Activated CD8-positive, alpha-beta memory T cell treated with anti-CD3 and anti-CD28 coated beads, Interleukin-2, amount 10 ng/mL, durations not matched to agents 7 days and 5 days (primary cell): ENCODE results near the gene SDR39U1. TPM values are rescaled to one million over a fixed set of nuclear protein-coding genes. Genes with fewer than 3 reads are reported as not detected.
A peak's percentile ranks its signal among the peaks of the same experiment; 100 is the strongest.

Experiments used
- ATAC-seq: fragments of 150-1000 bp; cut with Tn5 transposase; one replicate; pipeline ENCODE4 v1.10.0; 2021; ENCODE audit warnings: moderate library complexity
- CTCF ChIA-PET: fragments of 350-600 bp; sonication (Branson Sonifier 250); formaldehyde crosslinking; loops from one replicate; lab custom pipeline; 2021; ENCODE audit warnings: antibody characterized with exemption; lab: Charles Lee
- DNase-seq: peaks from one replicate; pipeline ENCODE4 v3.0.0-alpha.2; 2020
- H3K27ac Mint-ChIP-seq: one replicate; pipeline ENCODE4 v1.8.0; 2021; ENCODE audit warnings: mild to moderate bottlenecking, mixed read lengths
- H3K27me3 Mint-ChIP-seq: one replicate; pipeline ENCODE4 v1.8.0; 2021; ENCODE audit warnings: mixed read lengths
- H3K36me3 Mint-ChIP-seq: one replicate; pipeline ENCODE4 v1.8.0; 2021; ENCODE audit warnings: mild to moderate bottlenecking, mixed read lengths
- H3K4me1 Mint-ChIP-seq: one replicate; pipeline ENCODE4 v1.8.0; 2021; ENCODE audit warnings: mixed read lengths
- H3K4me3 Mint-ChIP-seq: one replicate; pipeline ENCODE4 v1.8.0; 2021; ENCODE audit warnings: mild to moderate bottlenecking, moderate library complexity, mixed read lengths
- H3K9me3 Mint-ChIP-seq: one replicate; pipeline ENCODE4 v1.8.0; 2022; ENCODE audit warnings: low read depth, mixed read lengths
- total RNA-seq, 2 experiments: library from RNA; stranded (reverse); gene quantifications; one replicate each; pipeline ENCODE4 v1.2.3, GENCODE V29; 2021

Gene SDR39U1
- total RNA-seq, 2 experiments from 2014 or later = 45.6 to 45.9 TPM

- Mint-ChIP-seq H3K4me1 (peaks cover 48% of the 10 kb centered on the region), H3K36me3 (peaks cover 21% of the 10 kb centered on the region), H3K27ac (peak overlapping the region; percentile 96), H3K4me3 (peak overlapping the region; percentile 89), H3K27me3 (no peaks in the 10 kb centered on the region), H3K9me3 (no peaks in the 10 kb centered on the region)
- DNase-seq = peak; percentile 95
- CTCF ChIA-PET = interaction anchor here (0.6 to 16.8 kb wide), 54 partner anchors 9 to 1842 kb away, joined by 3 to 854 read pairs (median 4); partner anchors contain the start of genes ADCY4, CHMP4A, CIDEB and DCAF11
- peak; percentile 62 for ATAC-seq
Measured at GRCh38 chr14:24431569-24432258, 10.9 kb downstream of the SDR39U1 start.

- peak; percentile 34 for ATAC-seq
- DNase-seq = peak; percentile 74
- H3K36me3 Mint-ChIP-seq = peaks cover 18% of the 10 kb centered on the region
- H3K9me3 Mint-ChIP-seq = no peaks in the 10 kb centered on the region
- H3K4me3 Mint-ChIP-seq = peak overlapping the region; percentile 89
- H3K4me1 Mint-ChIP-seq = peaks cover 48% of the 10 kb centered on the region
- no peaks in the 10 kb centered on the region for H3K27me3 Mint-ChIP-seq
- CTCF ChIA-PET = interaction anchor here (0.6 to 16.8 kb wide), 55 partner anchors 8 to 1841 kb away, joined by 3 to 854 read pairs (median 4); partner anchors contain the start of genes ADCY4, CHMP4A, CIDEB and DCAF11
- H3K27ac Mint-ChIP-seq = peak overlapping the region; percentile 96
Measured at GRCh38 chr14:24430682-24431568, 11.7 kb downstream of the SDR39U1 start.

- H3K4me3 Mint-ChIP-seq = peak overlapping the region; percentile 89
- peaks cover 20% of the 10 kb centered on the region for H3K36me3 Mint-ChIP-seq
- DNase-seq = peak; percentile 74
- no peaks in the 10 kb centered on the region for H3K9me3 Mint-ChIP-seq
- CTCF ChIA-PET = interaction anchor here (0.7 to 16.8 kb wide), 22 partner anchors 11 to 316 kb away, joined by 3 to 854 read pairs (median 11); partner anchors contain the start of genes ADCY4, CHMP4A, CIDEB and DCAF11
- no peaks in the 10 kb centered on the region for H3K27me3 Mint-ChIP-seq
- H3K4me1 Mint-ChIP-seq = peaks cover 53% of the 10 kb centered on the region
- peak; percentile 69 for ATAC-seq
- H3K27ac Mint-ChIP-seq = peak overlapping the region; percentile 96
Measured at GRCh38 chr14:24430143-24430681, 12.4 kb downstream of the SDR39U1 start.

DNA sequence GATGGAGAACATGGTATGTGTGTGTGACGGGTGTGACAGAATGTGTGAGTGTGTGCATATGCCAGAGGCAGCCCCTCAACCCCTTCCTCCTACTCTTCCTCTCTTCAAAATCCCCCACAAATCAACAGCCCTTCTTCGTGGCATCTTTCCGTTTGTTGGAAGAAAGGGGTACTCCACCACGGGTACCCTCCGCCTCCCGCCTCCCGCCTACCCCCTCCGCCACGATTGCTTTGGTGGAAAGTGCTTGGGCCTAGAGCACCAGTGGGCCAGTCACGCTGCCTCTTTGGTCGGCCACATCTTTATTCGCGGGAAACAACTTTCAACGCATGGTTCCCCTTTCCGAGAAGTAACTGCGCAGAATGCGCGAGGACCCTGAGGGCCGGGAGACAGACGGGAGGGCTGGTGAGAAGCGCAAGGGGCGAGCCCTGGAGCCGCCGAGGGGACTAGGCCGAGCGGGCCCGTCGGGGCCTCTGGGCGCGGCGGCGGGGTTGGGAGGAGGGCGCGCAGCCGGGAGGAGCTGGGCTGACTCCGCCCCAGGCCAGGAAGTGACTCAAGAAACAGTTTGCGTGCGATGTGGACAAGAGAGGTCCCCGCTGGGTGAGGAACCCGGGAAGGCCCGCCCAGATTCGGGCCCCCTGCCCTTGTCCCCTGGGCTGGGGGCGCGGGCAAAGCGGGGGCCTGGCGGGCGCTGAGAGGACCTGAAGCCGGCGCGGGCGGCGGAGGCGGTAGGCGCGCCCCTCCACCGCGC, 13.0 kb downstream of the SDR39U1 start, which contains the start of the genes CBLN3 and KHNYN:
Gene CBLN3, minus strand, starts transcription at position 274 of the 748 bp plus-strand sequence. CDS start 614 bp downstream, outside the sequence.
Gene KHNYN, plus strand, starts transcription at position 560 of the 748 bp plus-strand sequence. CDS start 777 bp downstream, outside the sequence.
- Mint-ChIP-seq H3K27me3 (no peaks in the 10 kb centered on the region), H3K9me3 (no peaks in the 10 kb centered on the region), H3K36me3 (peaks cover 21% of the 10 kb centered on the region), H3K4me3 (peak within 1 kb of the TSS; percentile 89), H3K4me1 (peaks cover 54% of the 10 kb centered on the region), H3K27ac (peak within 1 kb of the TSS; percentile 97)
- CTCF ChIA-PET = interaction anchor here (0.8 to 16.8 kb wide), 12 partner anchors 10 to 315 kb away, joined by 3 to 854 read pairs (median 20); partner anchors contain the start of genes ADCY4, CHMP4A, CIDEB and DCAF11
- peak; percentile 92 for DNase-seq
- ATAC-seq = peak; percentile 88

- ATAC-seq = no peak
Measured at GRCh38 chr14:24428628-24429394, 13.8 kb downstream of the SDR39U1 start.

GRCh38 chr14:24427537-24428508, 14.8 kb downstream of the SDR39U1 start:
- H3K36me3 Mint-ChIP-seq = peaks cover 13% of the 10 kb centered on the region
- no peaks in the 10 kb centered on the region for H3K27me3 Mint-ChIP-seq
- ATAC-seq (no peak), DNase-seq (no peak)
- CTCF ChIA-PET = interaction anchor here (0.9 to 16.8 kb wide), 2 partner anchors 9 to 98 kb away, joined by 3 to 854 read pairs; partner anchors contain the start of genes ADCY4 and RIPK3
- H3K4me3 Mint-ChIP-seq = no peak overlapping the region
- H3K9me3 Mint-ChIP-seq = no peaks in the 10 kb centered on the region
- peaks cover 49% of the 10 kb centered on the region for H3K4me1 Mint-ChIP-seq
- peak overlapping the region; percentile 56 for H3K27ac Mint-ChIP-seq

More at GRCh38 chr14:24428628-24429394, 13.8 kb downstream of the SDR39U1 start:
- DNase-seq = no peak
- Mint-ChIP-seq H3K27ac (peak overlapping the region; percentile 97), H3K4me1 (peaks cover 58% of the 10 kb centered on the region), H3K27me3 (no peaks in the 10 kb centered on the region), H3K4me3 (peak overlapping the region; percentile 77), H3K36me3 (peaks cover 21% of the 10 kb centered on the region), H3K9me3 (no peaks in the 10 kb centered on the region)
- CTCF ChIA-PET = interaction anchor here (0.9 to 16.8 kb wide), 3 partner anchors 8 to 119 kb away, joined by 3 to 854 read pairs (median 78); partner anchors contain the start of genes ADCY4, CIDEB, LTB4R and LTB4R2

- Mint-ChIP-seq H3K27me3 (no peaks in the 10 kb centered on the region), H3K36me3 (peaks cover 10% of the 10 kb centered on the region), H3K27ac (peak overlapping the region; percentile 12), H3K9me3 (no peaks in the 10 kb centered on the region), H3K4me3 (no peak overlapping the region), H3K4me1 (peaks cover 46% of the 10 kb centered on the region)
- CTCF ChIA-PET = interaction anchor here (16.8 kb wide), 1 partner anchor 97 kb away, joined by 854 read pairs; the partner anchor contains the start of genes ADCY4 and RIPK3
- ATAC-seq = no peak
- no peak for DNase-seq
Measured at GRCh38 chr14:24426912-24427536, 15.6 kb downstream of the SDR39U1 start.

- peaks cover 40% of the 10 kb centered on the region for H3K4me1 Mint-ChIP-seq
- no peak overlapping the region for H3K4me3 Mint-ChIP-seq
- H3K27ac Mint-ChIP-seq = peak overlapping the region; percentile 82
- H3K36me3 Mint-ChIP-seq = peaks cover 4% of the 10 kb centered on the region
- H3K9me3 Mint-ChIP-seq = no peaks in the 10 kb centered on the region
- H3K27me3 Mint-ChIP-seq = no peaks in the 10 kb centered on the region
- CTCF ChIA-PET = interaction anchor here (1.4 to 16.8 kb wide), 3 partner anchors 13 to 118 kb away, joined by 5 to 854 read pairs (median 6); partner anchors contain the start of genes ADCY4, CIDEB and RIPK3
- no peak for ATAC-seq
- peak; percentile 12 for DNase-seq
Measured at GRCh38 chr14:24426150-24426911, 16.2 kb downstream of the SDR39U1 start.

DNA sequence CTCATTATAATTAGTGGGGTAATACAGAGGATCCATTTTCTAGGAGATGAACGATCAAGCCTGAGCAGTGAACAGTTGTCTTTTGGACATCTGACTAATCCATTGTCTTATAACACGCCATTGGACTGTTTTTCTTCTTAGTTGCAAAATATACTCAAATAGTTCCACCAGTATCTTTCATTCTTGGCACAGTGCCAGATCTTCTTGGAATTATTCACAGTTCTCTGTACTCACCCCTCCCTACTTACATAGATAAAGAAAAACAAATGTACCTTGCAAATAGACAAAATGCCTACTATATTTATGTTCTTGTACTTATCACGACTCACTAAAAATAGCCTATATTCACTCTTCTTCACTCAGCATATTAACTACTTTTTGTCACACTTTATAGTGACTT, 16.9 kb downstream of the SDR39U1 start:
- H3K4me3 Mint-ChIP-seq = no peak overlapping the region
- DNase-seq (peak; percentile 8), ATAC-seq (no peak)
- H3K27me3 Mint-ChIP-seq = no peaks in the 10 kb centered on the region
- H3K27ac Mint-ChIP-seq = peak overlapping the region; percentile 82
- peaks cover 35% of the 10 kb centered on the region for H3K4me1 Mint-ChIP-seq
- CTCF ChIA-PET = interaction anchor here (0.8 to 16.8 kb wide), 7 partner anchors 10 to 117 kb away, joined by 3 to 854 read pairs (median 4); partner anchors contain the start of genes ADCY4, CIDEB, LTB4R and RIPK3
- peaks cover 3% of the 10 kb centered on the region for H3K36me3 Mint-ChIP-seq
- no peaks in the 10 kb centered on the region for H3K9me3 Mint-ChIP-seq
